Tibial nerve (tissue), 4 donors: ENCODE results near the gene IQCM. TPM values are rescaled to one million over a fixed set of nuclear protein-coding genes. Genes with fewer than 3 reads are reported as not detected.
"Not testable (repeated sequence)": the region's sequence is repeated elsewhere in the genome, so short reads cannot be mapped to it uniquely, and the experiment has no call there.

Experiments used
- DNase-seq, 2 donors: peaks; one replicate each; pipeline ENCODE4 v3.0.0-alpha.2; 2019; ENCODE audit warnings: low spot score in 2 of 2
- H3K27ac ChIP-seq, 4 donors: fragments of 200-600 bp; sonication (generic) in 3 of 4; one replicate each; pipeline ENCODE4 v1.5.1; 2017 to 2019; ENCODE audit warnings: mild to moderate bottlenecking in 1 of 4
- H3K27me3 ChIP-seq, 2 donors: fragments of 200-600 bp; sonication (generic) in 1 of 2; one replicate each; pipeline versions ENCODE4 v1.5.1 to v1.6.0; 2017 to 2019
- H3K36me3 ChIP-seq, 3 donors: fragments of 200-600 bp; sonication (generic); one replicate each; pipeline ENCODE4 v1.5.1; 2018 to 2019
- H3K4me1 ChIP-seq, 4 donors: fragments of 200-600 bp; sonication (generic) in 3 of 4; one replicate each; pipeline ENCODE4 v1.5.1; 2017 to 2019
- H3K4me3 ChIP-seq, 4 donors: fragments of 200-600 bp; sonication (generic) in 3 of 4; one replicate each; pipeline ENCODE4 v1.5.1; 2017 to 2019; ENCODE audit warnings: mild to moderate bottlenecking in 1 of 4, moderate library complexity in 1 of 4
- H3K9me3 ChIP-seq, 4 donors: fragments of 200-600 bp; sonication (generic) in 3 of 4; one replicate each; pipeline ENCODE4 v1.5.1; 2017 to 2019
- EP300 ChIP-seq, 2 donors: sonication (generic); formaldehyde crosslinking; IDR thresholded peaks; one replicate each; pipeline ENCODE4 v1.6.1; 2017; ENCODE audit warnings: antibody characterized with exemption in 2 of 2, mild to moderate bottlenecking in 1 of 2
- POLR2A ChIP-seq, 2 donors: fragments of 450-650 bp; IDR thresholded peaks; one replicate each; pipeline ENCODE4 v1.6.1; 2017; ENCODE audit warnings: antibody characterized with exemption in 2 of 2, mild to moderate bottlenecking in 2 of 2, moderate library complexity in 2 of 2
- WGBS, 2 donors: methylation state at CpG; one replicate each; pipeline ENCODE4 v1.1.5; 2018; 5-methylcytosine and 5-hydroxymethylcytosine counted together
- total RNA-seq, 4 donors: library from RNA; depleted of rRNA; stranded (reverse); fragments of >200 nt; gene quantifications; one replicate each; pipeline ENCODE4 v1.1.0, GENCODE V29; 2016
- TF ChIP-seq, protein P1 (sequence below), 5 experiments: fragments of 200-600 bp in 3 of 5; fragments of 450-650 bp in 2 of 5; sonication (generic) in 3 of 5; IDR thresholded peaks; one replicate each; pipeline ENCODE4 v1.5.1; 2016 to 2019; ENCODE audit warnings: antibody characterized with exemption in 5 of 5, mild to moderate bottlenecking in 3 of 5, moderate library complexity in 2 of 5

Gene IQCM
- total RNA-seq, 4 donors from 2014 or later, result not detected

DNA sequence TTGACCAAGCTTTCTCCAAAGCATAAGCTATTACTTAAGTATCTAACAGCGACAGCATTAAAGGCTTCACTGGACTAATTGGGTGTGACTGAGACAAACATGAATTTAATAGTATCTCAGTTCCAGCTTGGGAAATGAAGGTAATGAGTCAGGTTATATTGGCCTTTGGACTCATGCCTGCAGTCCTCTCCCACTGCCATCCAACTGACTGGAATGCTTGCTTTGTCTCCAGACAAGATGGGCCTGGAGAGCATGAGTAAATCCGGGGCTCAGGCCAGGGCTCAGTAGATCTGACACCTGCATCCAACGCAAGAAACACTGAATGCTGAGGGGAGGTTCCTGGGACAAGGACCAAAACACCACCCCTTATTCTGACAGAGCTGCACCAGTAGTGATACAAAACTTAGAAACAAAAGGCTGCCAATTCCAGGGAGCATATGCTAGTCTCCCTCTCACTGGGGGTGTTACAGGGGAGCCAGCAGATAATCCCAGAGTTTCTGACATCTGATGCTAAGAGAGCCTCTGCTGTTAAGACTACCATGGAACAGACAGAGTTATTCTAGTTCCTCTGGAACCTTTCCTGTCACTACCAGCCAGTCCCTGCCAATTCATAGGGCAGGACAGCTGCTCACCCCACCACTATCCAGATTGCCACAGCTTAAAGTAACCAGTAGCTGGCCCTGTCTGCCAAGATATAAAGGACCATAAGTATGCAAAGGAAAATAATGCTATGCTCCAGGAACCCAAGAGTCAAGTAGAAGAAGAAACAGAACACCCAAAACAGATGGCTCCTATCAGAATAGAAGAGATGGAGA is 293.8 kb downstream of the IQCM start:
- Histone ChIP-seq H3K36me3 (no peaks in the 10 kb centered on the region), H3K9me3 (no peaks in the 10 kb centered on the region), H3K27ac (no peak overlapping the region), H3K4me3 (no peak overlapping the region), H3K27me3 (no peaks in the 10 kb centered on the region), H3K4me1 (no peaks in the 10 kb centered on the region)
- no peak for DNase-seq
- 40 to 55% methylated on average over 3 of the region's 3 CpGs for WGBS, 2 donors
- TF ChIP-seq EP300 (IDR thresholded peaks at IDR 0.05), result no peak
- TF ChIP-seq, protein P1, sequence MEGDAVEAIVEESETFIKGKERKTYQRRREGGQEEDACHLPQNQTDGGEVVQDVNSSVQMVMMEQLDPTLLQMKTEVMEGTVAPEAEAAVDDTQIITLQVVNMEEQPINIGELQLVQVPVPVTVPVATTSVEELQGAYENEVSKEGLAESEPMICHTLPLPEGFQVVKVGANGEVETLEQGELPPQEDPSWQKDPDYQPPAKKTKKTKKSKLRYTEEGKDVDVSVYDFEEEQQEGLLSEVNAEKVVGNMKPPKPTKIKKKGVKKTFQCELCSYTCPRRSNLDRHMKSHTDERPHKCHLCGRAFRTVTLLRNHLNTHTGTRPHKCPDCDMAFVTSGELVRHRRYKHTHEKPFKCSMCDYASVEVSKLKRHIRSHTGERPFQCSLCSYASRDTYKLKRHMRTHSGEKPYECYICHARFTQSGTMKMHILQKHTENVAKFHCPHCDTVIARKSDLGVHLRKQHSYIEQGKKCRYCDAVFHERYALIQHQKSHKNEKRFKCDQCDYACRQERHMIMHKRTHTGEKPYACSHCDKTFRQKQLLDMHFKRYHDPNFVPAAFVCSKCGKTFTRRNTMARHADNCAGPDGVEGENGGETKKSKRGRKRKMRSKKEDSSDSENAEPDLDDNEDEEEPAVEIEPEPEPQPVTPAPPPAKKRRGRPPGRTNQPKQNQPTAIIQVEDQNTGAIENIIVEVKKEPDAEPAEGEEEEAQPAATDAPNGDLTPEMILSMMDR (IDR thresholded peaks at IDR 0.05), result no peak
- no peak for TF ChIP-seq POLR2A (IDR thresholded peaks at IDR 0.05)

DNA sequence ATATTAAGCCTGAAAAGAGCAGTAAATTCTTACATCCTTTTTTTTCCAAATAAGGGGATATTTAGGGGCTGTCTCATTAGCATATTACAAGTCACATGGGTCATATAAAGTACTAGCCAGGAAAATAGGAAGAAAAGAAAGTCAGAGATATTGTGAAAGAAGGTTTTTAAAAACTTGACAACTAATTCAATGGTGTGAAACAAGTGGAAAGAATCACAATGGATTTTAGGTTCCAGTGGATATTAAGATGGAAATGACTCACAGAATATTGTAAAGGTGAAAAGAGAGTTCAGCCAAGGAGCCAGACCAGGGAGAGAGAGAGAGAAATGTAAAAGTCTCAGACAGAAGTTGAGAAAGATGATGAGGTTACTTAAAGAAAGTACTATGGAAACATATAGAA is 297.2 kb downstream of the IQCM start:
- no peak overlapping the region for H3K4me3 ChIP-seq
- H3K27ac ChIP-seq, result no peak overlapping the region
- DNase-seq, result no peak
- TF ChIP-seq EP300 (IDR thresholded peaks at IDR 0.05) (no peak), POLR2A (IDR thresholded peaks at IDR 0.05) (no peak)
- TF ChIP-seq, protein P1 (IDR thresholded peaks at IDR 0.05), result no peak
- H3K4me1 ChIP-seq, result no peaks in the 10 kb centered on the region
- no peaks in the 10 kb centered on the region for H3K27me3 ChIP-seq
- H3K36me3 ChIP-seq, result no peaks in the 10 kb centered on the region
- no peaks in the 10 kb centered on the region for H3K9me3 ChIP-seq

DNA sequence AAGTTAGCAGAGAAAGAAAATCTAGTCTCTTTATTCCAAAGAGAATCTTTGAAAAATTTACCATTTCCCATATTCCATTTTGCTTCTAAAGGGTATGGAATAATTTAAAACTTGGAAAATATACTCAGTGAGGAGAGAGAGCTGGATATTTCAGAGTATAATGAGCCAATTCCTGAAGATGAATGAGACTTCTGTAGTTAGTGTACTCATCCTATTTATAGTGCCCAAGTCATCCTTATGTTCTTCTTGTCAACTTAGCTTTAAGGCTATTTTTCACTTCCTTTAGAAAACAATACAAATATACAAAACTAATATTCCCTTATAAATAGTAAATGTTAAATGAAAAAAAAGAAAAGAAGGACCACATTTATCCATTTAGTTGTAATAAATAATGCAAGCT is 302.6 kb downstream of the IQCM start:
- TF ChIP-seq POLR2A (IDR thresholded peaks at IDR 0.05) (no peak), EP300 (IDR thresholded peaks at IDR 0.05) (no peak)
- TF ChIP-seq, protein P1 (IDR thresholded peaks at IDR 0.05), result no peak
- H3K27ac ChIP-seq, result no peak overlapping the region

DNA sequence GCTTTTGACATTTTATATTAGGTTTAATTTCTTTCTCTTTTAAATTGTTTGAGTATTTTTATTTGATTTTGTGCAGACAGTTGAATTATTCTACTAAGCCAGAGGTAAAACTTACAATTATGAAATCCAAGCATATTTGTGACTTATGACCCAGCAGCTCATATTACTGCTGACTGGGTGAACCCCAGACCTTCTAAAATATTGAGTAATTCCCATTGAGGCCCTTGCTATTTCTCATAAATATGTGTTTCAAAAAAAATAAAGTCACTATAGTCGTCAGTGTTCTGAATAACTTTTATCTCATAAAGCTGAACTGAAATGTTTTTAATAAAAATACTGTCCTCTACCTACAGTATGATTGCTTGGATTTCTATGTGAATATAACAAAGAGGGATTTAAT is 303.1 kb downstream of the IQCM start:
- Histone ChIP-seq H3K4me1 (peaks cover 0 to 6% (median 0%) of the 10 kb centered on the region in 4 donors), H3K27me3 (no peaks in the 10 kb centered on the region), H3K9me3 (peaks cover 0 to 8% (median 0%) of the 10 kb centered on the region in 4 donors), H3K27ac (no peak overlapping the region), H3K4me3 (no peak overlapping the region), H3K36me3 (no peaks in the 10 kb centered on the region)
- peak in 1 of 2 donors; percentile 26 for TF ChIP-seq EP300 (IDR thresholded peaks at IDR 0.05)
- TF ChIP-seq, protein P1 (IDR thresholded peaks at IDR 0.05), result no peak
- no peak for DNase-seq
- 16 to 24% methylated on average over 1 of the region's 1 CpG for WGBS, 2 donors

More for the DNA sequence above, 302.6 kb downstream of the IQCM start:
- H3K36me3 ChIP-seq, result no peaks in the 10 kb centered on the region
- H3K9me3 ChIP-seq, result peaks cover 0 to 3% (median 0%) of the 10 kb centered on the region in 4 donors
- DNase-seq, result no peak
- H3K4me3 ChIP-seq, result no peak overlapping the region
- H3K27me3 ChIP-seq, result no peaks in the 10 kb centered on the region
- H3K4me1 ChIP-seq, result peaks cover 0 to 6% (median 0%) of the 10 kb centered on the region in 4 donors

DNA sequence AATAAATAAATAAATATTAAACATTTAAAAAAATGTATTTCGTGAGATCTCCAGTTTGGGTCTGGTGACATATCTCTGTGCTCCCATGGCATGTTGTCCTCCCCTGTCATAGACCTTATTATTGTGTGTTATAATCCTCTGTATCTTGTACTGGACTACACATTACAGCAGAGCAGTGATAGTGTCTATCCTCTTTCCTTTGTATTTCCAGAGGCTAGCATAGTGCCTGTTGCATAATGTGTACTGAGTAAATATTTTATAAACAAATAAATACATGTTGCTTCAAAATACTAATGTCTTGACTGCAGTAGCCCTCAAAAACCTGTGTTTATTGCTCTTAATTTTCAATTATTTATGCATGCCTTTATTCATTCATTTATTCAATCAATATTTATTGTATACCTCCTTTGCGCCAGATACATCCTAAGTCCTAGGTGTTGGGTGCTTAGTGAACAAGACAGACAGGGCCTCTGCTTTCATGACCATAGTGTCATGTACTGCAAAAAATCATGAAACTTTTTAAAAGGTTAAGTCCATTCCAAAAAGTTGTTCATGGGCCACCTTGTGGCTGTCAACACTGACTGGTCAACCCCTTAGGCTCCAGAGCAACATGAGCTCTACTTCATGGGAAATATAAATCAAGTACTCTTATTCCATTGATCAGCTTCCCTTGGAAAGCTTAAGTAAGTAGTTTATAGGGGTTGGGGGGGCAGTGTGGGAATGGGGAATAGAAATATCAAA is 303.9 kb downstream of the IQCM start:
- H3K36me3 ChIP-seq, result no peaks in the 10 kb centered on the region
- no peaks in the 10 kb centered on the region for H3K27me3 ChIP-seq
- no peak overlapping the region for H3K4me3 ChIP-seq
- H3K4me1 ChIP-seq, result peaks cover 0 to 6% (median 0%) of the 10 kb centered on the region in 4 donors
- no peak overlapping the region for H3K27ac ChIP-seq
- DNase-seq, result no peak
- WGBS, 2 donors, result 96 to 98% methylated on average over 2 of the region's 2 CpGs
- TF ChIP-seq, protein P1 (IDR thresholded peaks at IDR 0.05), result no peak
- TF ChIP-seq POLR2A (IDR thresholded peaks at IDR 0.05) (no peak), EP300 (IDR thresholded peaks at IDR 0.05) (no peak)
- peaks cover 0 to 8% (median 0%) of the 10 kb centered on the region in 4 donors for H3K9me3 ChIP-seq

DNA sequence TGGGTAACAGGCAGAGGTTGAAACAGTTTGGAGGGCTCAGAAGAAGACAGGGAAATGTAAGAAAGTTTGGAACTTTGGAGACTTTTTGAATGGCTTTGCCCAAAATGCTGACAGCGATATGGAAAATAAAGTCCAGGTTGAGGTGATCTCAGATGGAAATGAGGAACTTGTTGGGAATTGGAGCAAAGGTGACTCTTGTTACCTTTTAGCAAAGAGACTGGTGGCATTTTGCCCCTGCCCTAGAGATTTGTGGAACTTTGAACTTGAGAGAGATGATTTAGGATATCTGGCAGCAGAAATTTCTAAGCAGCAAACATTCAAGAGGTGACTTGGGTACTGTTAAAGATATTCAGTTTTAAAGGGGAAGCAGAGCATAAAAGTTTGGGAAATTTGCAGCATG is 308.3 kb downstream of the IQCM start:
- H3K9me3 ChIP-seq, H3K4me1 ChIP-seq, H3K27me3 ChIP-seq, H3K4me3 ChIP-seq, DNase-seq, H3K36me3 ChIP-seq, H3K27ac ChIP-seq: not testable (repeated sequence)
- WGBS, 2 donors, result 92 to 93% methylated on average over 1 of the region's 1 CpG
